ENCODE data around the gene CD1D. TPM values are rescaled to one million over a fixed set of nuclear protein-coding genes. Genes with fewer than 3 reads are reported as not detected.

The CD1D gene
- polyA plus RNA-seq, 1 donor from 2014 or later = 0.19 TPM

DNA sequence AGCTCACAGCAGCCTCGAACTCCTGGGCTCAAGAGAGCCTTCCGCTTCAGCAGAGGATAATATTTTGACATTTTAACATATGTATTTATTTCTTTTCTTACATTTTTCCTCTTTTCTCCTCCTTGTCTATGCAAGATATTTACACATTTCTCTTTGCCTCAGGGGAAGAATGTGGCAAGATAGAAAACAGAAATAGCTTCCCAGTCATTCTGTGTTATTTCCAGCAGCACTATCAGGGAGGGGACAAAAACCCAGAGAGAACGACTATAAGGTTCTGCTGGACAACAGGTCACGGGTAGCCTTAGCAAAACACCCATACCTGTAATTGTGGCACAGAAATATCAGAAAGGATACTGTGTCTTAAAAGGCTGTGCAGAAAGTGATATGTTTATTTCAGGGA lies 7.9 kb downstream of the CD1D start:
- Histone ChIP-seq H3F3A (ENCODE audit: insufficient read depth, low read length, poor library complexity, severe bottlenecking) (no peaks in the 10 kb centered on the region), H3K4me2 (ENCODE audit: low read length) (no peak overlapping the region), H3K27me3 (ENCODE audit: insufficient read depth, low read depth, low read length) (peaks cover 6% of the 10 kb centered on the region), H4K20me1 (ENCODE audit: insufficient read depth) (no peaks in the 10 kb centered on the region), H3K79me2 (replicated peaks; ENCODE audit: insufficient read depth, low read length) (no peaks in the 10 kb centered on the region), H2AFZ (ENCODE audit: low read depth, low read length) (no peak overlapping the region), H3K9me3 (ENCODE audit: low read length) (no peaks in the 10 kb centered on the region), H3K4me3 (ENCODE audit: low read length) (no peak overlapping the region), H3K9me2 (ENCODE audit: insufficient read depth, low read length) (no peaks in the 10 kb centered on the region), H3K36me3 (ENCODE audit: insufficient read depth, low read length) (no peaks in the 10 kb centered on the region), H3K9ac (ENCODE audit: low read length) (no peak overlapping the region), H3K27ac (ENCODE audit: low read length) (no peak overlapping the region)
- TF ChIP-seq, protein P1, sequence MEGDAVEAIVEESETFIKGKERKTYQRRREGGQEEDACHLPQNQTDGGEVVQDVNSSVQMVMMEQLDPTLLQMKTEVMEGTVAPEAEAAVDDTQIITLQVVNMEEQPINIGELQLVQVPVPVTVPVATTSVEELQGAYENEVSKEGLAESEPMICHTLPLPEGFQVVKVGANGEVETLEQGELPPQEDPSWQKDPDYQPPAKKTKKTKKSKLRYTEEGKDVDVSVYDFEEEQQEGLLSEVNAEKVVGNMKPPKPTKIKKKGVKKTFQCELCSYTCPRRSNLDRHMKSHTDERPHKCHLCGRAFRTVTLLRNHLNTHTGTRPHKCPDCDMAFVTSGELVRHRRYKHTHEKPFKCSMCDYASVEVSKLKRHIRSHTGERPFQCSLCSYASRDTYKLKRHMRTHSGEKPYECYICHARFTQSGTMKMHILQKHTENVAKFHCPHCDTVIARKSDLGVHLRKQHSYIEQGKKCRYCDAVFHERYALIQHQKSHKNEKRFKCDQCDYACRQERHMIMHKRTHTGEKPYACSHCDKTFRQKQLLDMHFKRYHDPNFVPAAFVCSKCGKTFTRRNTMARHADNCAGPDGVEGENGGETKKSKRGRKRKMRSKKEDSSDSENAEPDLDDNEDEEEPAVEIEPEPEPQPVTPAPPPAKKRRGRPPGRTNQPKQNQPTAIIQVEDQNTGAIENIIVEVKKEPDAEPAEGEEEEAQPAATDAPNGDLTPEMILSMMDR (IDR thresholded peaks at IDR 0.05; ENCODE audit: poor library complexity, severe bottlenecking) = no peak

DNA sequence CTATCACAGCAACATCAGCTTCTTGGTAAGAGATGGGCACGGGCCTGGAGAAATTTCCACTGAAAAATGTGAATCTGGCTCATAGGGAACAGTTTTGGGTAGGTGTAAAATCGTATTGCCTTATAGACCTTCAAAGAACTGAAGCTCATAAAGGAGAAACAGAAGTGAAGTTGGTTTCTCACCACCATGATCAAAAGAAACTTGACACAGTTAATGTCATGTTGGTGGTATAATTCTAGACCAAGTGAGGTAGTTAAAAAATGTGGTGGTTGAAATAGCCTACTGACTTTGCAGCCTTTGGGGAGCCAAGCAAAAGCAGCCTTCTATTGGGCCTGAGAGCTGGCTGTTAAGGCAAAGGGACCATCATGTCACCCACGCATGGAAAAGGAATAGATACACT lies 8.9 kb downstream of the CD1D start:
- H3K9ac ChIP-seq (ENCODE audit: low read length) = no peak overlapping the region
- no peak overlapping the region for H3K4me2 ChIP-seq (ENCODE audit: low read length)
- H3K9me2 ChIP-seq (ENCODE audit: insufficient read depth, low read length) = no peaks in the 10 kb centered on the region
- no peak overlapping the region for H2AFZ ChIP-seq (ENCODE audit: low read depth, low read length)
- H3F3A ChIP-seq (ENCODE audit: insufficient read depth, low read length, poor library complexity, severe bottlenecking) = no peaks in the 10 kb centered on the region
- no peaks in the 10 kb centered on the region for H3K9me3 ChIP-seq (ENCODE audit: low read length)
- H3K27me3 ChIP-seq (ENCODE audit: insufficient read depth, low read depth, low read length) = peaks cover 2% of the 10 kb centered on the region
- no peaks in the 10 kb centered on the region for H3K79me2 ChIP-seq (replicated peaks; ENCODE audit: insufficient read depth, low read length)
- no peaks in the 10 kb centered on the region for H3K36me3 ChIP-seq (ENCODE audit: insufficient read depth, low read length)
- TF ChIP-seq RAD21 (conservative IDR thresholded peaks at IDR 0.05) = no peak
- TF ChIP-seq, protein P1 (IDR thresholded peaks at IDR 0.05; ENCODE audit: poor library complexity, severe bottlenecking) = no peak
- TF ChIP-seq EP300 (conservative IDR thresholded peaks at IDR 0.05; ENCODE audit: poor library complexity, severe bottlenecking) = no peak
- TF ChIP-seq, protein P2, sequence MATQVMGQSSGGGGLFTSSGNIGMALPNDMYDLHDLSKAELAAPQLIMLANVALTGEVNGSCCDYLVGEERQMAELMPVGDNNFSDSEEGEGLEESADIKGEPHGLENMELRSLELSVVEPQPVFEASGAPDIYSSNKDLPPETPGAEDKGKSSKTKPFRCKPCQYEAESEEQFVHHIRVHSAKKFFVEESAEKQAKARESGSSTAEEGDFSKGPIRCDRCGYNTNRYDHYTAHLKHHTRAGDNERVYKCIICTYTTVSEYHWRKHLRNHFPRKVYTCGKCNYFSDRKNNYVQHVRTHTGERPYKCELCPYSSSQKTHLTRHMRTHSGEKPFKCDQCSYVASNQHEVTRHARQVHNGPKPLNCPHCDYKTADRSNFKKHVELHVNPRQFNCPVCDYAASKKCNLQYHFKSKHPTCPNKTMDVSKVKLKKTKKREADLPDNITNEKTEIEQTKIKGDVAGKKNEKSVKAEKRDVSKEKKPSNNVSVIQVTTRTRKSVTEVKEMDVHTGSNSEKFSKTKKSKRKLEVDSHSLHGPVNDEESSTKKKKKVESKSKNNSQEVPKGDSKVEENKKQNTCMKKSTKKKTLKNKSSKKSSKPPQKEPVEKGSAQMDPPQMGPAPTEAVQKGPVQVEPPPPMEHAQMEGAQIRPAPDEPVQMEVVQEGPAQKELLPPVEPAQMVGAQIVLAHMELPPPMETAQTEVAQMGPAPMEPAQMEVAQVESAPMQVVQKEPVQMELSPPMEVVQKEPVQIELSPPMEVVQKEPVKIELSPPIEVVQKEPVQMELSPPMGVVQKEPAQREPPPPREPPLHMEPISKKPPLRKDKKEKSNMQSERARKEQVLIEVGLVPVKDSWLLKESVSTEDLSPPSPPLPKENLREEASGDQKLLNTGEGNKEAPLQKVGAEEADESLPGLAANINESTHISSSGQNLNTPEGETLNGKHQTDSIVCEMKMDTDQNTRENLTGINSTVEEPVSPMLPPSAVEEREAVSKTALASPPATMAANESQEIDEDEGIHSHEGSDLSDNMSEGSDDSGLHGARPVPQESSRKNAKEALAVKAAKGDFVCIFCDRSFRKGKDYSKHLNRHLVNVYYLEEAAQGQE (IDR thresholded peaks at IDR 0.05; ENCODE audit: borderline replicate concordance) = no peak
- TF ChIP-seq MXI1 (conservative IDR thresholded peaks at IDR 0.05; ENCODE audit: poor library complexity, severe bottlenecking) = no peak
- no peak for TF ChIP-seq POLR2AphosphoS5 (IDR thresholded peaks at IDR 0.05)
- no peak for TF ChIP-seq TAF1 (IDR thresholded peaks at IDR 0.05; ENCODE audit: low read depth)
- TF ChIP-seq EZH2 (IDR thresholded peaks at IDR 0.05; ENCODE audit: borderline replicate concordance, insufficient read depth, low read length, poor library complexity, severe bottlenecking) = no peak
- TF ChIP-seq SMC3 (conservative IDR thresholded peaks at IDR 0.05; ENCODE audit: poor library complexity) = no peak
- no peak overlapping the region for H3K4me3 ChIP-seq (ENCODE audit: low read length)
- no peaks in the 10 kb centered on the region for H4K20me1 ChIP-seq (ENCODE audit: insufficient read depth)
- H3K27ac ChIP-seq (ENCODE audit: low read length) = no peak overlapping the region
